ENCODE measurements around the gene SNAPIN.
A peak's percentile ranks its signal among the peaks of the same experiment; 100 is the strongest.

SNAPIN gene

GRCh38 chr1:153658400-153659174 lies at the start of gene SNAPIN:
SNAPIN (plus strand) TSS chr1:153658703; CDS start chr1:153658744, 41 bp downstream.
- peak; percentile 87 to 88 for DNase-seq

- no peak for DNase-seq
Measured at GRCh38 chr1:153608742-153609584, 49.5 kb upstream of the SNAPIN start.

- no peak for DNase-seq
Measured at GRCh38 chr1:153609585-153609907, 49.0 kb upstream of the SNAPIN start.

GRCh38 chr1:153610334-153610733 lies 48.2 kb upstream of the SNAPIN start:
- DNase-seq: no peak

- no peak for DNase-seq
Measured at GRCh38 chr1:153610811-153611301, 47.6 kb upstream of the SNAPIN start.

GRCh38 chr1:153611356-153611755 lies 47.1 kb upstream of the SNAPIN start:
- DNase-seq: no peak

GRCh38 chr1:153612111-153612754 lies 46.3 kb upstream of the SNAPIN start:
- no peak for DNase-seq

GRCh38 chr1:153612755-153613331 lies 45.7 kb upstream of the SNAPIN start, which contains the start of gene S100A16:
S100A16 (minus strand) TSS chr1:153613137; CDS start chr1:153608151, 4,986 bp downstream.
- no peak for DNase-seq

GRCh38 chr1:153613406-153613805 lies 45.1 kb upstream of the SNAPIN start:
- DNase-seq: no peak

- DNase-seq: no peak
Measured at GRCh38 chr1:153614189-153614900, 44.2 kb upstream of the SNAPIN start.

- no peak for DNase-seq
Measured at GRCh38 chr1:153614906-153615305, 43.6 kb upstream of the SNAPIN start.

- no peak for DNase-seq
Measured at GRCh38 chr1:153615406-153615805, 43.1 kb upstream of the SNAPIN start.

GRCh38 chr1:153616144-153616916 lies 42.2 kb upstream of the SNAPIN start, which contains the start of gene S100A14:
S100A14 (minus strand) TSS chr1:153616325; CDS start chr1:153615858, 467 bp downstream.
- DNase-seq: no peak

- no peak for DNase-seq
Measured at GRCh38 chr1:153616917-153617311, 41.6 kb upstream of the SNAPIN start.

GRCh38 chr1:153617663-153618062 lies 40.8 kb upstream of the SNAPIN start:
- DNase-seq: peak; percentile 44 to 53

GRCh38 chr1:153619171-153619570 lies 39.3 kb upstream of the SNAPIN start:
- DNase-seq: no peak

GRCh38 chr1:153623101-153623500 lies 35.4 kb upstream of the SNAPIN start:
- DNase-seq: no peak

GRCh38 chr1:153624965-153625611 lies 33.4 kb upstream of the SNAPIN start:
- DNase-seq: no peak

GRCh38 chr1:153626477-153626903 lies 32.0 kb upstream of the SNAPIN start:
- DNase-seq: no peak

GRCh38 chr1:153626904-153627714 lies 31.4 kb upstream of the SNAPIN start, which contains the start of gene S100A13:
S100A13 (minus strand) TSS chr1:153627505; CDS start chr1:153626472, 1,033 bp downstream.
- DNase-seq: no peak

Data from activated CD4-positive, alpha-beta T cell treated with anti-CD3 and anti-CD28 coated beads, Interleukin-2, amount 50 U/mL, for 4 hours (primary cell).